NCI-H2029 (cell line): Measurements from ENCODE around the gene GZMH.
"Not testable (repeated sequence)": the region's sequence is repeated elsewhere in the genome, so short reads cannot be mapped to it uniquely, and the experiment has no call there.

Source experiments
- DNase-seq: peaks from one replicate; lab custom pipeline; 2025; lab: John Stamatoyannopoulos, UW

Gene GZMH

DNA sequence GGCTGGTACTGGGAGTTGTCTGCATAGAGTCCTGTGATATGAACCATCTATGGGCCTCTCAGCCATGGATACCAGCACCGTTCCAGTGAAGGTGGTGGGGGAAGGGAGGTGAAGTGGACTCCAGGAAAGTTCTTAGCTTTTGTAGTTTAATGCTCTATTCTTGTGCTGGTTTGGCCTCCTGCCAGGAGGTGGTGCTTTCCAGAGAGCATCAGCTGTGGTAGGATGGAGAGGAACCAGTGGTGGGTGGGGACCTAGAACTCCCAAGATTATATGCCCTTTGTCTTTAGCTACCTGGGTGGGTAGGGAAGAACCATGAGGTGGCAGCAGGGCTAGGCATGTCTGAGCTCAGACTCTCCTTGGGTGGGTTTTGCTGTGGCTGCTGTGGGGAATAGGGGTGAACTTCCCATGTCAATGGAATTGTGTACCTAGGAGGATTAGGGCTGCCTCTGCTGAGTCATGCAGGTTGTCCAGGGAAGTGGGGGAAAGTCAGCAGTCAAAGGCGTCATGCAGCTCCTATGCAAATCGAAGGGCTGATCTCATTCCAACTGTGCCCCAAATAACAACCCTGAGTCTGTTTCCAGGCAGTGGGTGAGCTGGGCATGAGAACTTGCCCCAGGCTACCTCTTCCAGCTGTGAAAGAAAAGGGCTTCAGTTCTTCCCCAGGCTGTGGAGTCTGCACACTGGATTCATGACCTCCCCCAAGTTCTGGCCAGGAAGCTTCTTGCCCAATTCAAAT, 14.2 kb downstream of the GZMH start:
- DNase-seq, result no peak

DNA sequence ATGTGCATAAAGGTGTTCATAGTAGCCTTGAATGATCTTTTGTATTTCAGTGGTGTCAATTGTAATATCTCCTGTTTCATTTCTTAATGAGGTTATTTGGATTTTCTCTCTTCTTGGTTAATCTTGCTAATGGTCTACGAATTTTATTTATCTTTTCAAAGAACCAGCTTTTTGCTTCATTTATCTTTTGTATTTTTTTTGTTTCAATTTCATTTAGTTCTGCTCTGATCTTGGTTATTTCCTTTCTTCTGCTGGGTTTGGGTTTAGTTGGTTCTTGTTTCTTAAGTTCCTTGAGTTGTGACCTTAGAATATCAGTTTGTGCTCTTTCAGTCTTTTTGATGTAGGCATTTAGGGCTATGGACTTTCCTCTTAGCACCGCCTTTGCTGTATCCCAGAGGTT, 18.5 kb downstream of the GZMH start:
- not testable (repeated sequence) for DNase-seq

DNA sequence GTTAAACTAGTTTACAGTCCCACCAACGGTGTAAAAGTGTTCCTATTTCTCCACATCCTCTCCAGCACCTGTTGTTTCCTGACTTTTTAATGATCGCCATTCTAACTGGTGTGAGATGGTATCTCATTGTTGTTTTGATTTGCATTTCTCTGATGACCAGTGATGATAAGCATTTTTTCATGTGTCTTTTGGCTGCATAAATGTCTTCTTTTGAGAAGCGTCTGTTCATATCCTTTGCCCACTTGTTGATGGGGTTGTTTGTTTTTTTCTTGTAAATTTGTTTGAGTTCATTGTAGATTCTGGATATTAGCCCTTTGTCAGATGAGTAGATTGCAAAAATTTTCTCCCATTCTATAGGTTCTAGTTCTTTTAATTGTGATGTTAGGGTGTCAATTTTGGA, 25.1 kb downstream of the GZMH start:
- not testable (repeated sequence) for DNase-seq

DNA sequence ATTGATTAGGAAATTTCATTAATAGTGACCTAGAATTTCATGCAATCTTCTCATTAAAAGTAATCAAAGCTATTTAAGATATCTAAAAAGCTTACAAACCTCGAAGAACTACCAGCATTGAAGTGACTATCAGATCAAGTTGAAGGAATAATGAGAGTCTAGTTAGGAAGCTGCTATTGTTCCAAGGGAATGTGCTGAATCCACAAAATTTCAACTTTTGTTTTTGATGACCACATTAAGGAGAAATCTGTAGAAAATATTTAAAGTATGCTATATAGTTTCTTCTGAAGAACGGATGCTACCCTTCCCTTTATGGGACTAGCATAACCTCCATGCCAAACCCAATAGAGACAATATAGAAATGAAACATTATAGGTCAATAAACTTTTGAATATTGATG, 30.9 kb downstream of the GZMH start:
- DNase-seq, result no peak

DNA sequence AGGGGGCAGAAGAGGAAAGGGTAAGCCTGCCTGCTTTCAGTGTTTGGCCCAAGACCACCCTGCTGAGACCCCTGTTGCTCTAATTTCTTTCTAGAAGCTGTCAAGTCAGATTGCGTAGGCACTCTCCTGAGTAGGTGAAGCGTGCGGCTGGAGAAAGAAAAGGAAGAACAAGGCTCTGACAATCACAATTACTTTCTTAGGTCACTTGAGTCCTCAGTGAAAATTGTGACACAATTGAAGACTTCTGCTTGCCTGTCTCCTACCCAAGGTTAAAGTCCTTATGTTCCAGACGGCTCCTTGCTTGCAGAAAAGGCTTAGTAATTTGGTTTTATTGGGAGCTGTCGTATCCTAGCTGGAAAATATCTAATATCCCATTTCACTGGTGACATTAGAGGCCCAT, 32.7 kb downstream of the GZMH start:
- DNase-seq, result no peak

DNA sequence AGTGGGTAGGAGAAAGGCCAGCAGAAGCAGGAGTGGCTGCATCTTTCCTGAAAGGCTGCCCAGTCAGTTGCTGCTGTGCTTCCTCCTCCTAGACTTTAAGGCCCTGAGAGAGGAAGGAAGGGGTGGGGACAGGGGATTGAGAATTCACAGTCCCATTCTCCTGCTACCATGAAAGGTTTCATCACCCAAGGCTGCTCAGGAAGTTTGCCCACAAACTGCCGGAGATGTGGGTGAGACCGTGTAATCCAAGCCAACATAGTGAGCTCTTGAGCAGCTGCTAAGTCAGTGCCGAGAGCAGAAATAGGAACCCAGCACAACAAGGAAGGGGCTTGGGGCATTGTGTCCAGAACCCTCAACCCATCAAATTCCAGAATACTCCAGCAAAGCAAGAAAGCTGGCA, 33.3 kb downstream of the GZMH start, which contains the start of gene CTSG:
Gene CTSG (minus strand): TSS at position 69 of the 400 bp plus-strand sequence. CDS start 27 bp downstream, at position 42.
- no peak for DNase-seq

DNA sequence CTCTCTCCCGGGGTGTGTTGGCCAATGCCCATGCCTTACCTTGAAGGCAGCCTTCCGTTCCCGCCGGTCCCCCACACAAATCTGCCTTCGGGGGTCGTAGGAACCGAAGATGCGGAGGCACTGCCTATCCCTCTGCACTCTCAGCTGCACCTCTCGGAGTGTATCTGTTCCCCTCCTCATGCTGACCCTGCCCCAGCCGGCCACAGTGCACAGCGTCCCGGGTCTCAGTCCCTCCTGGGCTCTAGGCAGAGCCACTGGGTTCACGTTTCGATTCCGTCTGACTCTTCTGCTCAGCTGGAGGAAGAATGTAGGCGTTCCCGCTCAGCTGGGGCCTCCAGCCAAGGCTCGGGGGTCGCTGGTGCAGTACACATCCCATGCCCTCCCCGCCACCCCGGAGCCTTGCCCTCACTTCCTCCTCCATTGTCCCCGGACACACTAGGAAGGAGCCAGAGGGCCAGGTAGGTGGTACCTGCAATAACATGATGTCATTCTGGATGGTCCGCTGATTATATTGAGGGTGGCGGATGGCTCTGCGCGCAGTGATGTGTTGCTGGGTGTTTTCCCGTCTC, 35.2 kb downstream of the GZMH start:
- no peak for DNase-seq

DNA sequence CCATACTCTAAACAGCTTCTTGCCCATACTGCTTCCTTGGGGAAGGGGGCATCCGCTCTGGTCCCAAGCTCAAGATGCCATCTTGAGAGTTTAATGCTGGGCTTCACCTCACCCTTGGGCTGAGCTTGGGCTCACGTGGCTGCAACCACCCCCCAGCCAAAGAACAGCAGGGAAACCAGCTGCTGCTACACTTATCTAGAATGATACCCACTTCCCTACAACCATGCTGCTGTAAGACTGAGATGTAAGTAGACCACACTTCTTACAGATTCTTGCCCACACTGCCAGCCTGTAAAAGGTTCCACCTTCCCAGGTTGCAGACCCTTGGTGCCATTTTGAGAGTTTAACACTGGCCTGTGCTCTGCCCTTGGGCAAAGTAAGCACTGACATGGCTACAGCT, 43.2 kb downstream of the GZMH start:
- no peak for DNase-seq

DNA sequence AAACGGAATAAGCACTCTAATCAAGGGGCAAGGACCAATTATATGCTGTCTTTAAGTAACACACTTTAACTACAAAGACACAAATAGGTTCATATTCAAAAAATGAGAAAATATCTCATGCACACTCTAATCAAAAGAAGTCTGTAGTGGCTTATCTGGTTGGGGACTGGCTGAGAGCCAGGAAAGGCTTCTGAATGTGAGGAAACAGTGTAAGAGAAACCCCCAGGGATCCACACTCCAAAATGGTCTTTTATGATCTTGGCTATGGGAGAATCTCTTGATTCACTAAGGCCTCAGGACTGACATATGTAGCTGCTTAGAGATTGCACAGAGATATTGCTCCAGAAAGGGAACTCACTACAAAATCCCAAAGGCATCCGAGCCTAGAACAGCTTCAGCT, 43.7 kb downstream of the GZMH start:
- DNase-seq, result no peak

DNA sequence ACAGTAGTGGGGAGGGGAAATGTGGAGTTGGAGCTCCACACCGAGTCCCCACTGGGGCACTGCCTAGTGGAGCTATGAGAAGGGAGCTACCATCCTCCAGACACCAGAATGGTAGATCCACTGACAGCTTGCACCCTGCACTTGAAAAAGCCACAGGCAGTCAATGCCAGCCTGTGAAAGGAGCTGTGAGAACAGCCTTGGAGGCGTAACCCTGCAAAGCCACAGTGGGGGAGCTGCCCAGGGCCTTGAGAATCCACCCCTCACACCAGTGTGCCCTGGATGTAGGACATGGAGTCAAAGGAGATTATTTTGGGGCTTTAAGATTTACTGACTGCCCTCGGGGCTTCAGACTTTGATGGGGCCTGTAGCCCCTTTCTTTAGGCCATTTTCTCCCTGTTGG, 46.0 kb downstream of the GZMH start:
- no peak for DNase-seq

DNA sequence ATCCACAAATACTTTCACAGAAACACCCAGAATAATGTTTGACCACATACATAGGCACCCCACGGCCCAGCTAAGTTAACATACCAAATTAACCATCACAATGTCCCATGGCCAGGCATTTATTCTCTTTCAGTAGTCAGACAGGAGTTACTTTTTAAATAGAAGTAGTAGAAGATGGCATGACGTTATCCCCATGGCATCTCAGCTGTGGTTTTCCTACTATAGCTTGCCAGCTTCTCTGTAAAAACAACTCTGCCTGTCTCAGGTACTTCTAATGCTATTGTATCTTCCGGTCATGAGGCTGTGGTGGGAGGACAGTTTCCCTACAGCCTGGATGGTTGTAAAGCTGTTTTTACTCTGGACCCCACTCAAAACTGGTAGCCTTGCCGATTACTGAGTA, 52.7 kb downstream of the GZMH start:
- no peak for DNase-seq
